G401 (cell line): ENCODE results near the gene MUC15. TPM values are rescaled to one million over a fixed set of nuclear protein-coding genes. Genes with fewer than 3 reads are reported as not detected.

Source experiments
- DNase-seq: peaks from one replicate; pipeline ENCODE4 v3.0.0-alpha.2; 2015; ENCODE audit warnings: low spot score
- in situ Hi-C: cut with HindIII; loops from 2 replicates; pipeline ENCODE4 v1.10.0; 2016; ENCODE audit warnings: low sequenced_read_pairs, mixed read lengths
- total RNA-seq: library from RNA; depleted of rRNA; stranded (reverse); fragments of >200 nt; shearing (Covaris generic); gene quantifications from 2 replicates; pipeline ENCODE4 v1.2.3, GENCODE V29; 2014

The MUC15 gene
- total RNA-seq, 1 experiment from 2014 or later = not detected

GRCh38 chr11:26578998-26579661 is 7.1 kb upstream of the MUC15 start:
- DNase-seq = no peak
- in situ Hi-C loops = no loop called here

- in situ Hi-C loops = no loop called here
Measured at GRCh38 chr11:26575946-26576345, 3.9 kb upstream of the MUC15 start.

GRCh38 chr11:26573896-26574295 is 1.8 kb upstream of the MUC15 start:
- no peak for DNase-seq
- in situ Hi-C loops = no loop called here

More at GRCh38 chr11:26575946-26576345, 3.9 kb upstream of the MUC15 start:
- no peak for DNase-seq

GRCh38 chr11:26572770-26573402 is 823 bp upstream of the MUC15 start:
- in situ Hi-C loops = no loop called here
- no peak for DNase-seq

- in situ Hi-C loops = no loop called here
Measured at GRCh38 chr11:26569646-26570045, 2.4 kb downstream of the MUC15 start.

GRCh38 chr11:26558190-26558589 is 13.9 kb downstream of the MUC15 start:
- no peak for DNase-seq
- in situ Hi-C loops = no loop called here

More at GRCh38 chr11:26569646-26570045, 2.4 kb downstream of the MUC15 start:
- DNase-seq = no peak

GRCh38 chr11:26557666-26558065 is 14.4 kb downstream of the MUC15 start:
- no peak for DNase-seq
- in situ Hi-C loops = no loop called here

- DNase-seq = no peak
- in situ Hi-C loops = no loop called here
Measured at GRCh38 chr11:26556582-26556981, 15.5 kb downstream of the MUC15 start.

- in situ Hi-C loops = no loop called here
- no peak for DNase-seq
Measured at GRCh38 chr11:26554455-26554854, 17.6 kb downstream of the MUC15 start.

- in situ Hi-C loops = no loop called here
- no peak for DNase-seq
Measured at GRCh38 chr11:26553182-26553581, 18.9 kb downstream of the MUC15 start.

GRCh38 chr11:26551186-26551801 is 20.8 kb downstream of the MUC15 start:
- in situ Hi-C loops = no loop called here
- no peak for DNase-seq

- DNase-seq = no peak
- in situ Hi-C loops = no loop called here
Measured at GRCh38 chr11:26550022-26550421, 22.0 kb downstream of the MUC15 start.

- in situ Hi-C loops = no loop called here
- DNase-seq = no peak
Measured at GRCh38 chr11:26549176-26549575, 22.9 kb downstream of the MUC15 start.

- no peak for DNase-seq
- in situ Hi-C loops = no loop called here
Measured at GRCh38 chr11:26541870-26542269, 30.2 kb downstream of the MUC15 start.

GRCh38 chr11:26539517-26539916 is 32.5 kb downstream of the MUC15 start:
- DNase-seq = no peak
- in situ Hi-C loops = no loop called here

GRCh38 chr11:26537341-26537740 is 34.7 kb downstream of the MUC15 start:
- DNase-seq = no peak
- in situ Hi-C loops = no loop called here

GRCh38 chr11:26527685-26528084 is 44.4 kb downstream of the MUC15 start:
- in situ Hi-C loops = no loop called here
- no peak for DNase-seq

GRCh38 chr11:26522912-26523610 is 49.0 kb downstream of the MUC15 start:
- in situ Hi-C loops = no loop called here
- DNase-seq = no peak

GRCh38 chr11:26519469-26519868 is 52.6 kb downstream of the MUC15 start:
- DNase-seq = no peak
- in situ Hi-C loops = no loop called here

- in situ Hi-C loops = no loop called here
- DNase-seq = no peak
Measured at GRCh38 chr11:26512196-26512595, 59.9 kb downstream of the MUC15 start.
